Measurements from ENCODE around the gene ZNF593. TPM values are rescaled to one million over a fixed set of nuclear protein-coding genes. Genes with fewer than 3 reads are reported as not detected.
A peak's percentile ranks its signal among the peaks of the same experiment; 100 is the strongest.

ZNF593 gene
- total and polyA plus RNA-seq, 10 of the 15 experiments (the other 5 are each of a cell fraction or from before 2014, with no cell fraction given), result 7.7 to 156 (median 51.0) TPM

DNA sequence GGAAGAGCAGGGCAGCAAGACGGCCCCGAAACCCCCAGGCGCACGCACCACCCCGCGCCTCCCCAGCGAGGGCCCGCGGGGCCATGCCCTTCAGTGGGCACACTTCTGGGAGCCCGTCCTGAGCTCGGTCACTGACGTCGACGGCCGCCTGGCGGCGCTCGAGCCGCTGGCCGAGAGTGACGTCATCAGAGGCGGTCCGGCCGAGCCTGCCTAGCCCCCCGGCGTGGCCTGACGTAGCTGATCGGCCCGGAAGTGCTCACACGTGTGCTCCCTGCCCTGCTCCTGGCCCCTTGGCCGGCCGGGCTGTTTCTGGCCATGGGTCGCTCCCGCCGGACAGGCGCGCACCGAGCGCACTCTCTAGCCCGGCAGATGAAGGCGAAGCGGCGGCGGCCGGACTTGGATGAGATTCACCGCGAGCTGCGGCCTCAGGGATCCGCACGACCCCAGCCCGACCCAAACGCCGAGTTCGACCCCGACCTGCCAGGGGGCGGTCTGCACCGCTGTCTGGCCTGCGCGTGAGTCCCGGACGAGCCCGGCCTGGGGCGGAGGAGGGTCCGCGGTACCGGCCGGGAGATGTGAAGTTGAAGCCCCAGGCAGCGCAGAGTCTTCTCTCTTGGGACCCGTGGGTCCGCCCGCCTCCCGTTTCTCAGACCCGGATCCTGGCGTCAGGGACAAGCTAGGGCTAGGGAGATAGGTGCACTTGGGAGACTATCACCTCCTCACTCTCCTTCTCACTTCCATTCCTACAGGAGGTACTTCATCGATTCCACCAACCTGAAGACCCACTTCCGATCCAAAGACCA is at the start of gene ZNF593 (continued):
- peak; percentile 57; the same call in 1 of the 2 replicates for TF ChIP-seq BACH1 (IDR thresholded peaks at IDR 0.05; ENCODE audit: borderline replicate concordance)
- TF ChIP-seq NR2C1 (IDR thresholded peaks at IDR 0.05), result peak; percentile 81
- peak; percentile 90 for TF ChIP-seq MAX (IDR thresholded peaks at IDR 0.05; ENCODE audit: low read depth, low read length)
- TF ChIP-seq, protein P1, sequence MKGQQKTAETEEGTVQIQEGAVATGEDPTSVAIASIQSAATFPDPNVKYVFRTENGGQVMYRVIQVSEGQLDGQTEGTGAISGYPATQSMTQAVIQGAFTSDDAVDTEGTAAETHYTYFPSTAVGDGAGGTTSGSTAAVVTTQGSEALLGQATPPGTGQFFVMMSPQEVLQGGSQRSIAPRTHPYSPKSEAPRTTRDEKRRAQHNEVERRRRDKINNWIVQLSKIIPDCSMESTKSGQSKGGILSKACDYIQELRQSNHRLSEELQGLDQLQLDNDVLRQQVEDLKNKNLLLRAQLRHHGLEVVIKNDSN (IDR thresholded peaks at IDR 0.05; ENCODE audit: borderline replicate concordance, extremely low read length, insufficient read depth, low read depth, low read length), result peak; percentile 50
- no peak for TF ChIP-seq ZZZ3 (IDR thresholded peaks at IDR 0.05; ENCODE audit: control insufficient read depth, insufficient read length, low read depth)
- peak; percentile 82; the same call in 1 of the 2 replicates for TF ChIP-seq ESRRA (IDR thresholded peaks at IDR 0.05; ENCODE audit: low read length)
- TF ChIP-seq MEF2B (IDR thresholded peaks at IDR 0.05; ENCODE audit: partially characterized antibody, poor library complexity, severe bottlenecking), result peak; percentile 44
- TF ChIP-seq CHD2 (IDR thresholded peaks at IDR 0.05; ENCODE audit: borderline replicate concordance, low read depth, low read length), result peak; percentile 60
- TF ChIP-seq STAT1 (conservative IDR thresholded peaks at IDR 0.05), result no peak
- TF ChIP-seq CHD1 (IDR thresholded peaks at IDR 0.05; ENCODE audit: low read depth, low read length), result no peak
- TF ChIP-seq SPI1 (IDR thresholded peaks at IDR 0.05; ENCODE audit: borderline replicate concordance, insufficient read depth, low read depth, low read length), result 0 out of 2 replicates have a peak, but pooled peaks have one; percentile 4
- peak; percentile 99 for TF ChIP-seq CREB1 (IDR thresholded peaks at IDR 0.05; ENCODE audit: low read depth)
- TF ChIP-seq E4F1 (IDR thresholded peaks at IDR 0.05; ENCODE audit: borderline replicate concordance, partially characterized antibody), result peak; percentile 76
- peak; percentile 73 for TF ChIP-seq DPF2 (IDR thresholded peaks at IDR 0.05)
- TF ChIP-seq SMAD5 (IDR thresholded peaks at IDR 0.05; ENCODE audit: low read depth), result peak; percentile 45; the same call in 1 of the 2 replicates
- TF ChIP-seq, protein P2, sequence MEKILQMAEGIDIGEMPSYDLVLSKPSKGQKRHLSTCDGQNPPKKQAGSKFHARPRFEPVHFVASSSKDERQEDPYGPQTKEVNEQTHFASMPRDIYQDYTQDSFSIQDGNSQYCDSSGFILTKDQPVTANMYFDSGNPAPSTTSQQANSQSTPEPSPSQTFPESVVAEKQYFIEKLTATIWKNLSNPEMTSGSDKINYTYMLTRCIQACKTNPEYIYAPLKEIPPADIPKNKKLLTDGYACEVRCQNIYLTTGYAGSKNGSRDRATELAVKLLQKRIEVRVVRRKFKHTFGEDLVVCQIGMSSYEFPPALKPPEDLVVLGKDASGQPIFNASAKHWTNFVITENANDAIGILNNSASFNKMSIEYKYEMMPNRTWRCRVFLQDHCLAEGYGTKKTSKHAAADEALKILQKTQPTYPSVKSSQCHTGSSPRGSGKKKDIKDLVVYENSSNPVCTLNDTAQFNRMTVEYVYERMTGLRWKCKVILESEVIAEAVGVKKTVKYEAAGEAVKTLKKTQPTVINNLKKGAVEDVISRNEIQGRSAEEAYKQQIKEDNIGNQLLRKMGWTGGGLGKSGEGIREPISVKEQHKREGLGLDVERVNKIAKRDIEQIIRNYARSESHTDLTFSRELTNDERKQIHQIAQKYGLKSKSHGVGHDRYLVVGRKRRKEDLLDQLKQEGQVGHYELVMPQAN (conservative IDR thresholded peaks at IDR 0.05), result peak; percentile 95
- peak; percentile 66; the same call in 1 of the 2 replicates for TF ChIP-seq BRCA1 (IDR thresholded peaks at IDR 0.05; ENCODE audit: low read depth, low read length)
- TF ChIP-seq, protein P3, sequence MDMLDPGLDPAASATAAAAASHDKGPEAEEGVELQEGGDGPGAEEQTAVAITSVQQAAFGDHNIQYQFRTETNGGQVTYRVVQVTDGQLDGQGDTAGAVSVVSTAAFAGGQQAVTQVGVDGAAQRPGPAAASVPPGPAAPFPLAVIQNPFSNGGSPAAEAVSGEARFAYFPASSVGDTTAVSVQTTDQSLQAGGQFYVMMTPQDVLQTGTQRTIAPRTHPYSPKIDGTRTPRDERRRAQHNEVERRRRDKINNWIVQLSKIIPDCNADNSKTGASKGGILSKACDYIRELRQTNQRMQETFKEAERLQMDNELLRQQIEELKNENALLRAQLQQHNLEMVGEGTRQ (IDR thresholded peaks at IDR 0.05; ENCODE audit: borderline replicate concordance, low read depth, low read length), result no peak; the same call in 1 of the 2 replicates
